Measurements from ENCODE around the gene BRDT.

DNA sequence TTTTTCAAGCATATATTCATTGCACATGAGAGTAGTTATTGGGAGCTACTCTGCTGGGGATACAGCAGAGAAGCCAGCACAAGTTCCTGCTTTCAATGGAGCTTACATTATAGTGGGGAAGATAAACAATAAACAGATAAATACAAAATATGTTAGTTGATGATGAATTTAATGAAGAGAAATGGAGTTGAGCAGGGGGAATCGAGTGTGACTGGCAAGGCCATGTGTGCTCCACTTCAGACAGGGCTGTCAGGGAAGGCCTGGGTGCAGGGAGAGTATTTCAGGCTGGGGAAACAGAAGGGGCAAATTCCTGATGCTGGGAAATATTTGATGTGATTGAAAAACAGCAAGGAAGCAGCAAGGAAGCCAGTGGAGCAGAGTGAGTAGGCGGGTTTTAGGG is 21.2 kb upstream of the BRDT start:
- TF ChIP-seq, protein P1, sequence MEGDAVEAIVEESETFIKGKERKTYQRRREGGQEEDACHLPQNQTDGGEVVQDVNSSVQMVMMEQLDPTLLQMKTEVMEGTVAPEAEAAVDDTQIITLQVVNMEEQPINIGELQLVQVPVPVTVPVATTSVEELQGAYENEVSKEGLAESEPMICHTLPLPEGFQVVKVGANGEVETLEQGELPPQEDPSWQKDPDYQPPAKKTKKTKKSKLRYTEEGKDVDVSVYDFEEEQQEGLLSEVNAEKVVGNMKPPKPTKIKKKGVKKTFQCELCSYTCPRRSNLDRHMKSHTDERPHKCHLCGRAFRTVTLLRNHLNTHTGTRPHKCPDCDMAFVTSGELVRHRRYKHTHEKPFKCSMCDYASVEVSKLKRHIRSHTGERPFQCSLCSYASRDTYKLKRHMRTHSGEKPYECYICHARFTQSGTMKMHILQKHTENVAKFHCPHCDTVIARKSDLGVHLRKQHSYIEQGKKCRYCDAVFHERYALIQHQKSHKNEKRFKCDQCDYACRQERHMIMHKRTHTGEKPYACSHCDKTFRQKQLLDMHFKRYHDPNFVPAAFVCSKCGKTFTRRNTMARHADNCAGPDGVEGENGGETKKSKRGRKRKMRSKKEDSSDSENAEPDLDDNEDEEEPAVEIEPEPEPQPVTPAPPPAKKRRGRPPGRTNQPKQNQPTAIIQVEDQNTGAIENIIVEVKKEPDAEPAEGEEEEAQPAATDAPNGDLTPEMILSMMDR (IDR thresholded peaks at IDR 0.05) = no peak
- TF ChIP-seq EP300 (IDR thresholded peaks at IDR 0.05) = no peak
